ENCODE data around the gene GABRG3.
"Not testable (repeated sequence)": the region's sequence is repeated elsewhere in the genome, so short reads cannot be mapped to it uniquely, and the experiment has no call there.

Gene GABRG3

GRCh38 chr15:27324886-27325615 lies 354.1 kb downstream of the GABRG3 start:
- DNase-seq (ENCODE audit: low read depth in 1 of 2, low spot score in 1 of 2) = no peak

- DNase-seq (ENCODE audit: low read depth in 1 of 2, low spot score in 1 of 2) = no peak
These were observed 356.6 kb downstream of the GABRG3 start for GRCh38 chr15:27327467-27328025.

- no peak for DNase-seq (ENCODE audit: low read depth in 1 of 2, low spot score in 1 of 2)
These were observed 357.2 kb downstream of the GABRG3 start for GRCh38 chr15:27328186-27328585.

- no peak for DNase-seq (ENCODE audit: low read depth in 1 of 2, low spot score in 1 of 2)
These were observed 357.6 kb downstream of the GABRG3 start for GRCh38 chr15:27328608-27329007.

GRCh38 chr15:27330326-27330725 lies 359.3 kb downstream of the GABRG3 start:
- DNase-seq (ENCODE audit: low read depth in 1 of 2, low spot score in 1 of 2) = no peak

GRCh38 chr15:27336676-27337075 lies 365.7 kb downstream of the GABRG3 start:
- no peak for DNase-seq (ENCODE audit: low read depth in 1 of 2, low spot score in 1 of 2)

GRCh38 chr15:27339138-27339537 lies 368.2 kb downstream of the GABRG3 start:
- no peak for DNase-seq (ENCODE audit: low read depth in 1 of 2, low spot score in 1 of 2)

GRCh38 chr15:27341780-27342343 lies 370.9 kb downstream of the GABRG3 start:
- no peak for DNase-seq (ENCODE audit: low read depth in 1 of 2, low spot score in 1 of 2)

GRCh38 chr15:27342991-27343390 lies 372.0 kb downstream of the GABRG3 start:
- DNase-seq (ENCODE audit: low read depth in 1 of 2, low spot score in 1 of 2) = no peak

GRCh38 chr15:27352136-27352535 lies 381.2 kb downstream of the GABRG3 start:
- no peak for DNase-seq (ENCODE audit: low read depth in 1 of 2, low spot score in 1 of 2)

GRCh38 chr15:27353856-27354255 lies 382.9 kb downstream of the GABRG3 start:
- DNase-seq (ENCODE audit: low read depth in 1 of 2, low spot score in 1 of 2) = no peak

- DNase-seq (ENCODE audit: low read depth in 1 of 2, low spot score in 1 of 2) = no peak
These were observed 387.9 kb downstream of the GABRG3 start for GRCh38 chr15:27358751-27359434.

- no peak for DNase-seq (ENCODE audit: low read depth in 1 of 2, low spot score in 1 of 2)
These were observed 388.6 kb downstream of the GABRG3 start for GRCh38 chr15:27359586-27359985.

GRCh38 chr15:27360316-27360715 lies 389.3 kb downstream of the GABRG3 start:
- no peak for DNase-seq (ENCODE audit: low read depth in 1 of 2, low spot score in 1 of 2)

- DNase-seq (ENCODE audit: low read depth in 1 of 2, low spot score in 1 of 2) = no peak
These were observed 390.5 kb downstream of the GABRG3 start for GRCh38 chr15:27361438-27361837.

- DNase-seq (ENCODE audit: low read depth in 1 of 2, low spot score in 1 of 2) = no peak
These were observed 394.5 kb downstream of the GABRG3 start for GRCh38 chr15:27365456-27365855.

GRCh38 chr15:27377391-27377790 lies 406.4 kb downstream of the GABRG3 start:
- DNase-seq (ENCODE audit: low read depth in 1 of 2, low spot score in 1 of 2) = not testable (repeated sequence)

- DNase-seq (ENCODE audit: low read depth in 1 of 2, low spot score in 1 of 2) = no peak
These were observed 411.5 kb downstream of the GABRG3 start for GRCh38 chr15:27382361-27383025.

- DNase-seq (ENCODE audit: low read depth in 1 of 2, low spot score in 1 of 2) = no peak
These were observed 412.7 kb downstream of the GABRG3 start for GRCh38 chr15:27383726-27384125.

- no peak for DNase-seq (ENCODE audit: low read depth in 1 of 2, low spot score in 1 of 2)
These were observed 421.2 kb downstream of the GABRG3 start for GRCh38 chr15:27392163-27392562.

- DNase-seq (ENCODE audit: low read depth in 1 of 2, low spot score in 1 of 2) = no peak
These were observed 425.5 kb downstream of the GABRG3 start for GRCh38 chr15:27396521-27396920.

GRCh38 chr15:27396996-27397395 lies 426.0 kb downstream of the GABRG3 start:
- no peak for DNase-seq (ENCODE audit: low read depth in 1 of 2, low spot score in 1 of 2)
